HEK293 (cell line): ENCODE data around the gene EXOC2.
A peak's percentile ranks its signal among the peaks of the same experiment; 100 is the strongest.

Experiments used
- AEBP2 ChIP-seq: fragments of 450-650 bp; formaldehyde crosslinking; IDR thresholded peaks from 2 replicates; pipeline ENCODE4 v1.5.1; 2016; ENCODE audit warnings: missing biosample characterization, missing genetic modification characterization, borderline replicate concordance
- CTCF ChIP-seq: fragments of 450-650 bp; formaldehyde crosslinking; IDR thresholded peaks from 2 replicates; pipeline ENCODE4 v1.5.1; 2016; ENCODE audit warnings: missing biosample characterization, missing genetic modification characterization
- YY2 ChIP-seq: fragments of 450-650 bp; formaldehyde crosslinking; IDR thresholded peaks from 2 replicates; pipeline ENCODE4 v1.5.1; 2016; ENCODE audit warnings: missing biosample characterization, missing genetic modification characterization
- ZNF133 ChIP-seq: fragments of 450-650 bp; formaldehyde crosslinking; IDR thresholded peaks from 2 replicates; pipeline ENCODE4 v1.5.1; 2016; ENCODE audit warnings: missing biosample characterization, missing genetic modification characterization
- ZNF416 ChIP-seq: fragments of 450-650 bp; formaldehyde crosslinking; IDR thresholded peaks from 2 replicates; pipeline ENCODE4 v1.5.1; 2016; ENCODE audit warnings: missing biosample characterization, missing genetic modification characterization
- ZNF488 ChIP-seq: fragments of 450-650 bp; formaldehyde crosslinking; IDR thresholded peaks from 2 replicates; pipeline ENCODE4 v1.5.1; 2016; ENCODE audit warnings: missing biosample characterization, missing genetic modification characterization
- ZNF571 ChIP-seq: fragments of 450-650 bp; formaldehyde crosslinking; IDR thresholded peaks from 2 replicates; pipeline ENCODE4 v1.5.0; 2017; ENCODE audit warnings: missing biosample characterization, missing genetic modification characterization
- ZNF704 ChIP-seq: fragments of 450-650 bp; formaldehyde crosslinking; IDR thresholded peaks from 2 replicates; pipeline ENCODE4 v1.5.1; 2016; ENCODE audit warnings: missing biosample characterization, missing genetic modification characterization

GRCh38 chr6:686497-686896, 6.4 kb downstream of the EXOC2 start:
- TF ChIP-seq CTCF (tag by site-specific recombination) (peak; percentile 70), ZNF571 (tag by site-specific recombination) (no peak), ZNF488 (tag by site-specific recombination) (no peak), AEBP2 (tag by site-specific recombination) (no peak), ZNF133 (no peak), ZNF704 (tag by site-specific recombination) (no peak), YY2 (tag by site-specific recombination) (no peak), ZNF416 (tag by site-specific recombination) (no peak)
